SK-N-SH (cell line): ENCODE data around the gene SH3TC1. TPM values are rescaled to one million over a fixed set of nuclear protein-coding genes. Genes with fewer than 3 reads are reported as not detected.

Source experiments
- CTCF ChIA-PET: fragments of 300-600, 350-600 bp; formaldehyde crosslinking; extraction: SDS; loops from one replicate; lab custom pipeline; 2021; lab: Yijun Ruan, JAX
- POLR2A ChIA-PET: fragments of 350-600 bp; sonication (Branson Sonifier 250); formaldehyde crosslinking; extraction: SDS; loops from one replicate; lab custom pipeline; 2020; ENCODE audit warnings: antibody characterized with exemption, inconsistent platforms; lab: Yijun Ruan, JAX
- DNase-seq: peaks from one replicate; pipeline ENCODE4 v3.0.0; 2012
- H2AFZ ChIP-seq: fragments of 200-600 bp; sonication (generic); 2 replicates; pipeline ENCODE4 v1.8.1; 2016; ENCODE audit warnings: antibody characterized with exemption, mild to moderate bottlenecking, low read depth
- H3F3A ChIP-seq: fragments of 200-600 bp; sonication (generic); replicated peaks from 2 replicates; pipeline ENCODE3; 2016; ENCODE audit warnings: antibody characterized with exemption, mild to moderate bottlenecking; ENCODE audit not compliant: insufficient read depth
- H3K27ac ChIP-seq, 2 experiments: fragments of 200-500 bp in 1 of 2; fragments of 200-600 bp in 1 of 2; sonication (Bioruptor generic) in 1 of 2; sonication (generic), shearing (Covaris generic) in 1 of 2; 2 replicates each; pipeline versions ENCODE4 v1.5.1 to v1.6.1; 2014 to 2016; ENCODE audit warnings: low read depth in 2 of 2, inconsistent platforms in 1 of 2, low read length in 1 of 2, mild to moderate bottlenecking in 1 of 2, mixed read lengths in 1 of 2
- H3K27me3 ChIP-seq: fragments of 200-600 bp; sonication (generic), shearing (Covaris generic); 2 replicates; pipeline ENCODE4 v1.6.1; 2016; ENCODE audit warnings: mixed run types; ENCODE audit not compliant: insufficient read depth
- H3K36me3 ChIP-seq, 2 experiments: fragments of 200-500 bp in 1 of 2; fragments of 200-600 bp in 1 of 2; sonication (Bioruptor generic) in 1 of 2; sonication (generic) in 1 of 2; replicated peaks in 1 of 2; 2 replicates each; pipeline versions ENCODE3 to v1.5.1; 2014 to 2016; ENCODE audit warnings: low read length in 1 of 2, mild to moderate bottlenecking in 1 of 2; ENCODE audit not compliant: insufficient read depth in 2 of 2, control insufficient read depth in 1 of 2
- H3K4me1 ChIP-seq, 2 experiments: fragments of 200-500 bp in 1 of 2; fragments of 200-600 bp in 1 of 2; sonication (Bioruptor generic) in 1 of 2; sonication (generic), shearing (Covaris generic) in 1 of 2; 2 replicates each; pipeline versions ENCODE4 v1.5.1 to v1.6.1; 2014 to 2016; ENCODE audit warnings: low read depth in 1 of 2, low read length in 1 of 2, mixed run types in 1 of 2; ENCODE audit not compliant: insufficient read depth in 2 of 2, control insufficient read depth in 1 of 2
- H3K4me2 ChIP-seq: fragments of 200-600 bp; sonication (generic), shearing (Covaris generic); 2 replicates; pipeline ENCODE4 v1.6.1; 2017; ENCODE audit warnings: mixed run types
- H3K4me3 ChIP-seq, 2 experiments: fragments of 200-500 bp in 1 of 2; fragments of 200-600 bp in 1 of 2; sonication (Bioruptor generic) in 1 of 2; sonication (generic), shearing (Covaris generic) in 1 of 2; 2 replicates each; pipeline versions ENCODE4 v1.5.1 to v1.8.1; 2014 to 2016; ENCODE audit warnings: low read depth in 2 of 2, inconsistent platforms in 1 of 2, low read length in 1 of 2, mild to moderate bottlenecking in 1 of 2, mixed read lengths in 1 of 2, moderate library complexity in 1 of 2
- H3K79me2 ChIP-seq: fragments of 200-600 bp; sonication (generic); 2 replicates; pipeline ENCODE4 v1.8.1; 2017; ENCODE audit warnings: mild to moderate bottlenecking; ENCODE audit not compliant: insufficient read depth
- H3K9ac ChIP-seq: fragments of 200-600 bp; sonication (generic); 2 replicates; pipeline ENCODE4 v1.6.1; 2017; ENCODE audit warnings: mixed run types
- H3K9me2 ChIP-seq: fragments of 200-600 bp; sonication (generic); 2 replicates; pipeline ENCODE4 v1.6.1; 2017; ENCODE audit warnings: mixed run types
- H3K9me3 ChIP-seq: fragments of 200-600 bp; sonication (generic); 2 replicates; pipeline ENCODE4 v1.6.1; 2017; ENCODE audit warnings: mixed run types, mild to moderate bottlenecking, moderate library complexity
- H4K20me1 ChIP-seq: fragments of 200-600 bp; sonication (generic); 2 replicates; pipeline ENCODE4 v1.6.1; 2017; ENCODE audit warnings: mild to moderate bottlenecking, mixed run types; ENCODE audit not compliant: insufficient read depth
- FOSL2 ChIP-seq: IDR thresholded peaks from 2 replicates; pipeline ENCODE4 v1.4.0; 2012; ENCODE audit warnings: low read depth, mild to moderate bottlenecking, moderate library complexity, borderline replicate concordance
- JUND ChIP-seq: IDR thresholded peaks from 2 replicates; pipeline ENCODE4 v1.4.0; 2012
- NRF1 ChIP-seq: IDR thresholded peaks from 2 replicates; pipeline ENCODE4 v1.6.1; 2012; ENCODE audit warnings: low read depth, mild to moderate bottlenecking, low read length
- REST ChIP-seq: IDR thresholded peaks from 2 replicates; pipeline ENCODE4 v1.6.1; 2012; ENCODE audit warnings: mild to moderate bottlenecking, low read depth, low read length, moderate library complexity
- USF1 ChIP-seq: IDR thresholded peaks from 2 replicates; pipeline ENCODE4 v1.4.0; 2012; ENCODE audit warnings: low read depth, borderline replicate concordance
- ZBTB33 ChIP-seq: IDR thresholded peaks from 2 replicates; pipeline ENCODE4 v1.4.0; 2012; ENCODE audit warnings: low read depth, borderline replicate concordance
- WGBS: methylation state at CpG from one replicate; pipeline ENCODE4 v1.1.6; 2017; ENCODE audit warnings: low lambda C conversion rate; 5-methylcytosine and 5-hydroxymethylcytosine counted together
- polyA plus RNA-seq, 3 experiments: library from polyadenylated mRNA; depleted of rRNA; stranded (reverse); fragments of >200 nt; gene quantifications; 2 replicates each; pipeline ENCODE4 v1.2.3, GENCODE V29; 2012

SH3TC1 gene
- polyA plus RNA-seq, 1 of the 3 experiments (the other 2 are of a cell fraction) = 2.7 TPM

GRCh38 chr4:8188085-8188484 lies 11.0 kb upstream of the SH3TC1 start (continued):
- TF ChIP-seq NRF1 = no peak
- TF ChIP-seq ZBTB33 = no peak
- no peak for TF ChIP-seq REST
- TF ChIP-seq FOSL2 = no peak
- no peak for TF ChIP-seq JUND
- TF ChIP-seq USF1 = no peak

GRCh38 chr4:8188743-8189550 lies 10.1 kb upstream of the SH3TC1 start:
- no peaks in the 10 kb centered on the region for H4K20me1 ChIP-seq
- no peaks in the 10 kb centered on the region for H3K79me2 ChIP-seq
- POLR2A ChIA-PET = no interaction called here
- H3K27ac ChIP-seq = no peak overlapping the region
- no peak for TF ChIP-seq NRF1
- TF ChIP-seq, all 33 proteins: peak for 0
- Histone ChIP-seq H3K9me3 (no peaks in the 10 kb centered on the region), H3K36me3 (no peaks in the 10 kb centered on the region), H3K4me3 (no peak overlapping the region), H3K4me1 (peaks cover 0 to 28% of the 10 kb centered on the region in 2 experiments; a peak in 1 of 4 replicates), H2AFZ (no peak overlapping the region), H3K9me2 (no peaks in the 10 kb centered on the region), H3K9ac (no peak overlapping the region), H3F3A (no peaks in the 10 kb centered on the region), H3K4me2 (no peak overlapping the region), H3K27me3 (no peaks in the 10 kb centered on the region; the same call in 1 of the 2 replicates)
- CTCF ChIA-PET = interaction anchor here (0.9 to 5.8 kb wide), 8 partner anchors 9 to 222 kb away, joined by 3 to 58 read pairs (median 4); no protein-coding TSS in a partner anchor
- no peak for DNase-seq
- WGBS = 64% methylated on average over 7 of the region's 29 CpGs
